ENCODE results near the gene MYO10.
"Not testable (repeated sequence)": the region's sequence is repeated elsewhere in the genome, so short reads cannot be mapped to it uniquely, and the experiment has no call there.

The MYO10 gene

DNA sequence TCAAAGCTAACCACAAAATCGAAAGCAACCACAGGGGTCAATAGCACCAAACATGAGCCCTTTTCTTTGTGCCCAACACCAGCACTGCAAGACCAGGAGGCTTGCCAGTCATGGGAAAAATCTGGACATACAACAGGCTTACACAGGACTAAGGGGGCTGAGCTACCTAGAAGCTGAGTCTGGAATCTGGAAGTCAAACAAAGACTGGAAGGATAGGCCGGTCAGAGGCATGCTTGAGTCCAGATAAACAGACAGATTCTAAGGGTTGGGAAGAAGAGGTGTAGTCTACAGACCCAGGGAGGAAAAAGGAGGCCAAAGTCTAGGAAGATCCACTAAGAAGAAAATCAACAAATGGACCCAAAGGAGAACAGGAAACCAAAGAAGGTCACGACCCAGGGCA lies 73.3 kb downstream of the MYO10 start:
- no peak for DNase-seq (ENCODE audit: low spot score)

DNA sequence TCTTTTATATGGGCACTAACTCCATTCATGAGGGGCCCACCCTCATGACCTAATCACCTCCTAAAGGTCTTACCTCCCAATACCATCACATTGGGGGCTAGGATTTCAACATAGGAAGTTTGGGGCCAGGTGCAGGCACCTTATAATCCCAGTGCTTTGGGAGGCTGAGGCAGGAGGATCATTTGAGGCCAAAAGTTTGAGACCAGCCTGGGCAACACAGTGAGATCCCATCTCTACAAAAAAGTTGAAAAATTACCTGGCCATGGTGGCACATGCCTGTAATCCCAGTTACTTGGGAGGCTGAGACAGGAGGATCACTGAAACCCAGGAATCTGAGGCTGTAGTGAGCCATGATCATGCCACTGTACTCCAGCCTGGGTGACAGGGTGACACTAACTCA lies 76.7 kb downstream of the MYO10 start:
- no peak for DNase-seq (ENCODE audit: low spot score)

DNA sequence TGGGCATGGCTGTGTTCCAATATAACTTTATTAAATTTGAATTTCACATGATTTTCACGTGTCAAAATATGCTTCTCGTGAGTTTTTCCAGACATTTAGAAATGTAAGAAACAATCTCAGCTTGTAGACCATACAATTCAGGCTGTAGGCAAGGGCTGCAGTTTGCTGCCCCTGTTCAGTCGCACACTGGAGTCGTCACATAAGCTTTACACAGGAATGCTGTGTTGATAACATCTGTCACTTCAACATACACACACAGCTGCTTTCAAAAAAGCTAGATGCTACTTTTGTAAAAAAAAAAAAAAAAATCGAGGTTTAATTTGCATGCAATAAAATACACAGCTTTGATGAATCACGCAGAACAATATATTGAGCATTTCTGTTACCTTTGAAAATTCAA lies 77.9 kb downstream of the MYO10 start:
- no peak for DNase-seq (ENCODE audit: low spot score)

DNA sequence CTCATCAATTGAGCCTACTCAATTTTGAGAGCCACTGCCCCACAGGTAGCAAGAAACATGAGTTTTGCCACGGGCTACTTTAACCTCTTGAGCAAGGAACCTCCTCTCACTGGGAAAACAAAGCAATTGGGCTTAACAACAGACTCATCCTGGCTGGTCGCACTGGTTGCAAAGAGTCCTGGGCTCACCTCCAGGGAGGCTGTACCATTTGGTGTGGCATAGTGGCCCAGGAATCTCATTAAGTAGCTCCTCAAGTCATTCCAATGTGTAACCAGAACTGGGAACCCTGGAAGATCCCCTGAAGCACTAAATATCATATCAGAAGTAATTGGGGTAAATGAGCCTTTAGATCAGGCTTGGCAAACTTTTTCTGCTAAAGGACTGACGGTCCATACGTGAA lies 78.5 kb downstream of the MYO10 start:
- DNase-seq (ENCODE audit: low spot score) = no peak

DNA sequence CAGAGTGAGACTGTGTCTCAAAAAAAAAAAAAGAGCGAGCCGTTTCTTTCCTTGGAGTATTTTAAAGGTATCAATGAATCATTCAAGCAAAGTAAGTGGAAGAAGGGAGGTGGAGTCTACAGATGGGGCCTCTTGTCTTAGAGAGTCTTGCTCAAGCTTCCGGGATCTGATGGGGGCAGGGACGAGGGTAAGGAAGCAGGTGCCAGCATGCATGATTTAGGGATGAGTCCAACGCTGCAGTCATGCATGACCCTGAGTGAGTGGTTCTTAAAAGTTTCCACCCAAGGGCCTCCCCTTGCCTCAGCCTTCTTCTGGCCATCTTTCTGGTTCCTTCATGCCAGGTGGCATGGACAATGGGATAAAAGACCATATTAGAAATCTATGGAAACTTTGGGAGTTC lies 79.6 kb downstream of the MYO10 start:
- DNase-seq (ENCODE audit: low spot score) = no peak

DNA sequence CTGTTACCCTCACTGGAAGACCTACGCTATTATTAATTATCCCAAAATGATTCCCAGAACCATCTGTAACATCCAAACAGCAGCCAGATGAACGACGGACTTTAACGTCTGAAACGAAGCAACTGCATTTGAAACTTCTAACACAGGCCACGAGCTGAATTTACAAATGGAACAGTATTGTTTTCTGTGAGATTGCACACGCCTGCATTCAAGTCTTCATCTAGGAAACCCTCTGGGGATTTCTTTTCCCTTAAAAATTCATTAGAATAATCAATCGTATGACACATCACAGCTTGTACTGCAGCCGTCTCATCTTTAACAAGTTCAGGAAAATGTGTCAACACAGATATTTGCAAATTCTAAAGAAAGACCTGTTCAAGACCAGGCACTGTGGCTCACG lies 80.2 kb downstream of the MYO10 start:
- no peak for DNase-seq (ENCODE audit: low spot score)

DNA sequence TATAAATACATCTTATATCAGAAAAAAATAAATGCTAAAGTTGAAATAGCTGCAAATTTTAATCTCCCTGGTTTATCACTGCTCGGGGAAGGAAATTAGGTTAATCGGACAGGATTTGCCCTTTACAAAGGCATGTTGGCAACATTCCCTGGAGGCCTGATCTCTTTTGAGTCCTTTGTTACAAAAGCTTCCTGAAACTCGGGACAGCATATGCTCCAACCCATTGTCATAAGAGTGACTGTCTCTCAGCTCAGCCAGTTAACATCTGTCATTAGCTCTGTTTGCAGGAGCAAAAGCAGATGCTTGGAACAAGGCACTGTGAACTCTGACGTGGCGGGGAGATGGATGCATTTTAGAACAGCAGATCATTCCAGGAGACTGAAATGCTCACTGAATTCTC lies 80.6 kb downstream of the MYO10 start:
- DNase-seq (ENCODE audit: low spot score) = no peak

DNA sequence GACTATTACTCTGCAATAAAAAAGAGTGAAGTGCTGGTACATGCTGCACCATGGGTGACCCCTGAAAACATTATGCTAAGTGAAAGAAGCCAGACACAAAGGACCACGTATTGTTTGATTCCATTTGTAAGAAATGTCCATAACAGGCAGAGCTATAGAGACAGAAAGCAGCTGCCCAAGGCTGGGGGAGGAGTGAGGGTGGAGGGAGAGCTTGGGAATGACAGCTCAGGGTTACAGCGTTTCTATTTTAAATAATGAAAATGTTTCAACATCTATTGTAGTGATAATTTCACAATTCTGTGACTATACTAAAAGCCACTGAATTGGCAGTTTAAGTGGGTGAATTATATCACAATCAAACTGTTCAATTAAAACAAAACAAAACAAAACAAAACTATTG lies 81.7 kb downstream of the MYO10 start:
- DNase-seq (ENCODE audit: low spot score) = no peak

DNA sequence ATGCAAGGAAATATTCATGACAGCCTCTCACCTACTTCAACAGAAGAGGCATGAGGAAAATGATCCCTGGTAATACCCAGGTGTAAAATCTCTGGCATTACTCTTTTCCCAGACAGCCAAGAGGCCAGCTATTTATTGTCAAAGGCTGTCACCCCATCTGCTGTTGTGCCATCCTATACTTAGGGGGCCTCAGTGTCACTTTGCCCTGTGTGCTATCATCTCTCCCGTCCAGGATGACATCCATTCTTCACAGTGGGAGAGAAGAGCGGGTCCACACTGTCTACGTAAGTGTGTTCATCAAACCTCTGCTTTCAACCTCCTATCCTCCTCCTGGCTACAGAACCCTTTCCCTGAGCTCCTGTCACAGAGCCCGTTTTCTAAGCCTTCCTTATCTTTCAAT lies 82.6 kb downstream of the MYO10 start:
- no peak for DNase-seq (ENCODE audit: low spot score)

DNA sequence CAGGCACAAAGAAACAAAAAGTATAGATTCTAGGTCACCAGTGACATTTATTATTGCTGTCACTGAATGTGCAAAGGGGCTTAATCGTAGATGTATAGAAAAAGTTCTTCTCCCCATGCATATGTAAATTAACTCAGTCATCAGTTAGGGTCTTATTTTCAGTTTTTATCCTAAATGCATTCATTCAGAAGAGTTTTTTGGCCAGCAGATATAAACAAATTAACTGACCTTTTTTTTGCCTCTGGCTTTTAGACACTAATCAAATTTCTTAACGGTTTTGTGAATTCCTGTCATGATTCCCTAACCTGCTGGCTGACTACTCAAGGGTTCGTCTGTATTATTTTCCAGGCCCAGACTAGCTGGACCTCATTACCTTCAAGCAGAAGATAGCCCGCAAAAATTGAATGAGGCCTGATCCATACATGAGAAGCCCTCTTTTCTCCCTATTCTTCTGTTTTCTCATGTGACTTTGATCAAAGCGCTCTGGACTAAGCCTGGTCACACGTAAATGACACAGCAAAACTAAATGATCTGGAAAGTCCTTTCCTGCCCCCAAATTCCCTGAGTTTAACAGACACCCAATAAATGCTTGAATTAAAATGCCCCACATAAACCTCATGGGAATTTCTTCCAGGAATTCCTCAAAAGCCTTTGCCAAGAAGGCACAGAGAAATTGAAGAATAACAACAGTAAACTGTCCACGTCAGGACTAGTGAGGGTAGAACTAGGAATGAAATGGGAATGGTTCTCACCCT lies 83.7 kb downstream of the MYO10 start:
- DNase-seq (ENCODE audit: low spot score) = no peak

DNA sequence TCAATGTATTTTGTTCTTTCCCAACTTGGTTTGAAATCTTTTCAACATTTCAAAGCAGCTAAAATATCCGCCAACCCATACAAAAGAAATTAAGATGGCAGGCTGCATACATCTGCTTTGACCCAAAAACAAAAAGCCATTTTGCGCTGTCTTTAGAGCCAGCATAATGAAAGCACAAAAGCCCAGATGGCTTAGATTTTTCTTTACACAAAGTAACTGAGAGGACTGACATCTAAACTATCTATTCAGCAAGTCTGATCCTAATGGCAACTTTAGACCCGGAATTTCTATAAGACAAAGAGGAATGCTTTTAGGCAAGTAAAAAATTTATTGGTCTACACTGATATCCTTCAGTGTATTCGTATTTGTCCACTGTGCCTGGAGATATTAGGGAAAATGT lies 86.3 kb downstream of the MYO10 start:
- DNase-seq (ENCODE audit: low spot score) = no peak

DNA sequence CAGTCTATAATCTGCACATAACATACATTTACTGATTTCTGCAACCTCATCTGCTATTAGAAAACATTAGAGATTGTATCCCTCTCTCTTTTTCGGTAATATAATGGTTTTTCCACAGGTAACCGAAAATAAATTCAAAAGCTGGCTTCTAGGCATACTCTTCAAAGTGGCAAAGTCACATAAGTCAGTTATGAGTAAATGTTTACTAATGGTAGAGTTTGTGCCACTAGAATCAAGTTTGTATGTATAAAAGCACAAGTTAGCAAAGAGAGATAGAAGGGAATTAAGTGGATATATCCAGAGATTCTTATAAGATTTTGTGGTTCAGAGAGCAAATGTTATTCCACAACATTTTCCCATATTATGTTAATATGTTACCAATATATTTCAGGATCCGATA lies 86.9 kb downstream of the MYO10 start:
- DNase-seq (ENCODE audit: low spot score) = no peak

DNA sequence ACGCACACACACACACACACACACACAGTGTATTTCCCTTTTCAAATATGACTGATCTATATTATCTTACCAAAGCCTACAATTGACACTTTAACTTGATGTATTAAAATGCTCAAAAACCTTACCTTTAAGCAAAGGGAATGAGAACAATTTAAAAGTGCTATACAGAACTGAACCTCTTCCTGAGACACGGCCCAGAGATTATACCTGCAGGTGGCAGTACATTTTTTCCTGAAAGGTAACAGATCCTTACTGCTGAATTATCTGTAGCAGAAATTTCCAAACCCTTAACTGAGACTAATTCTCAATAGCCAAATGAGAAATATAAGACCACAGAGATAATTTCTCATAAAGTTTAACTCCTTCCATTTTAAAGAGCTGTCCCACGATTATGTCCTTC lies 91.1 kb downstream of the MYO10 start:
- no peak for DNase-seq (ENCODE audit: low spot score)

DNA sequence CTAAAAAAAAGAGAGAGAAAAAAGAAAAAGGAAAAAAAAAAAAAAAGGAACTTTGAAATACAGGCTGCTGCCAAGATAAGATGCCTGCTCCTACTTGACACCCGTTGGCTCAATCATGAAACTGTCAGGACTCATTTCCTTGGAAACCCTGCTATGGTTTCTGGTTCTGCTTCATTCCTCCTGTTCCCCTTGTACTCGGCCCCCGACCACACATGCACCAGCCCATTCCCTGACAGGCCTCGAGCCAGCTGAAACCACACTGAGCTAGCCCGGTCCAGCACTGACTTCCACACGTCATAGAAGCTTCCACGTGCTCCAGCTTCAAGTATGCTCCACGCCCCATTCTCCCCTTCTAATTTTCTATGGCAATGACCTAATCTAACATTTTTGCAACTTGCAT lies 93.2 kb downstream of the MYO10 start:
- no peak for DNase-seq (ENCODE audit: low spot score)

DNA sequence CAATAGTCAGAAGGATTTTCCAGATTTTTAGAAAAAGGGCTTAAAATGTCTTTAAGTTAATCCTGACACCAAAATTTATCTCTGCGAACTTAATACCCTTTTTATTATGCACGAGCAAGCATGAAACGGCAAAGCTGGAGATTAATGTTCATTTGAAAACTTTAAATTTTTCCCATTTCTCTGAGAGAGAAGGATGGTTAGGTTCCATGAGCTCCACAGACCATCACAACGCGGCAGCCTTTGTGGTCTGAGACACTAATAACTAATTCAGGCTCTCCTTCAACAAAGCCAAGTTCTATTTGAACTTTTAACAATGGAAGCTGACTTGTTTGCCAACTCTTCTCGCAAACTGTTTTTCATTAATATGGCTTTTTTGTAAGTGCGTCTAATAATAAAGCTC lies 94.7 kb downstream of the MYO10 start:
- no peak for DNase-seq (ENCODE audit: low spot score)

DNA sequence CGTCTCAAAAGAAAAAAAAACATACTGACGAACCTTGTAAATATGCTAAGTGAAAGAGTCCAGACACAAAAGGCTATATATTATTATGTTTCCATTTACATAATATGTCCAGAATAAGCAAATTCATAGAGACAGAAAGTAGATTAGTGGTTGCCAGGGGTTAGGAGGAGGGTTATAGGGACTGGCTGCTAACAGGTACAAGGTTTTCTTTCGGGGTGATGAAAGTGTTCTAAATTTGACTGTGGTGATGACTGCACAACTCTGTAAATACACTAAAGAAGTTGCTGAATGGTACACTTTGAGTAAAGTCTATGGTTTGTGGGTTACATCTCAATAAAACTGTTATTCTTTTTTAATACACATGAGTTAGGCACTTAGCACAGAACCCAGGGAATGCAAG lies 98.8 kb downstream of the MYO10 start:
- no peak for DNase-seq (ENCODE audit: low spot score)

DNA sequence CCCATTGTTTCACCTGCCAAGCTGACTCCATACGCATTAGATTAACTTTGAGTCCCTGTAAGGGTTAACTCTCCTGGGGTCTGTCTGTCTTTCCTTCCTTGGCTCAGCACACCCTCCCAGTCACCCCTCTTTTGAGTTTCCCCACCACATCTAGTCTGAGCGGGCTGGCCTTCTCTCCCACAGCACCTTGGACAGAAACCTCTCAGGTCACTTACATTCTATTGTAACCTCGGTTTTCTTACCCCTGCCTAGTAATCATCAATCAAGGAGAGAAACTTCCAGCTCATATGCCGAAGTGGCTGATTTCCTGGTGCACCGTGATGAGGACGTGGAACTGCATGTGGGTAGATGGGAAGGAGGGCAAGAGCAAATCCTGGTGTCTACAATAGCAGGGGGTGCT lies 102.1 kb downstream of the MYO10 start:
- no peak for DNase-seq (ENCODE audit: low spot score)

DNA sequence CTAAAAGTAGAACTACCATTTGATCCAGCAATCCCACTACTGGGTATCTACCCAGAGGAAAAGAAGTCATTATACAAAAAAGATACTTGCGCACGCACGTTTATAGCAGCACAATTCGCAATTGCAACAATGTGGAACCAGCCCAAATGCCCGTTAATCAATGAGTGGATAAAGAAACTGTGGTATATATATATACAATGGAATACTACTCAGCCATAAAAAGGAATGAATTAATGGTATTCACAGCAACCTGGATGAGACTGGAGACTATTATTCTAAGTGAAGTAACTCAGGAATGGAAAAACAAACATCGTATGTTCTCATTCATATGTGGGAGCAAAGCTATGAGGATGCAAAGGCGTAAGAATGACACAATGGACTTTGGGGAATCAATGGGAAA lies 104.8 kb downstream of the MYO10 start:
- DNase-seq (ENCODE audit: low spot score) = not testable (repeated sequence)

DNA sequence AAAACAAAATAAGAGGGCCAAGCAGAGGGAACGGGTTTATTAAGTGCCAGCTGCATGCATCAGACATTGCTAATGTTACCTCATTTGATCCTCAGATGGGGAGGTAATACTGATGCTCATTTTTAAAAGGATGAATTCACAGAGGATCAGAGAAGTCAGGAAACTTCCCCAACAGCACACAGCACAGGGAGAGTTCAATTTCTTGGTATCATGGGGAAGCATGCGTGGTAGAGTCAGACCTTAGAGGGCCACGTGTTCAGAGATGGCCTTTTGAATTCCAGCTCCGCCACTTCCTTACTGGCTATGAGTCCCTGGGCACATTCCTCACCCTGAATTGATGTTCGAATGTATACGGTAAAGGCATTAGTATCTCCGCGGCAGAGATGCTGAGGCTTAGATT lies 108.3 kb downstream of the MYO10 start:
- no peak for DNase-seq (ENCODE audit: low spot score)

DNA sequence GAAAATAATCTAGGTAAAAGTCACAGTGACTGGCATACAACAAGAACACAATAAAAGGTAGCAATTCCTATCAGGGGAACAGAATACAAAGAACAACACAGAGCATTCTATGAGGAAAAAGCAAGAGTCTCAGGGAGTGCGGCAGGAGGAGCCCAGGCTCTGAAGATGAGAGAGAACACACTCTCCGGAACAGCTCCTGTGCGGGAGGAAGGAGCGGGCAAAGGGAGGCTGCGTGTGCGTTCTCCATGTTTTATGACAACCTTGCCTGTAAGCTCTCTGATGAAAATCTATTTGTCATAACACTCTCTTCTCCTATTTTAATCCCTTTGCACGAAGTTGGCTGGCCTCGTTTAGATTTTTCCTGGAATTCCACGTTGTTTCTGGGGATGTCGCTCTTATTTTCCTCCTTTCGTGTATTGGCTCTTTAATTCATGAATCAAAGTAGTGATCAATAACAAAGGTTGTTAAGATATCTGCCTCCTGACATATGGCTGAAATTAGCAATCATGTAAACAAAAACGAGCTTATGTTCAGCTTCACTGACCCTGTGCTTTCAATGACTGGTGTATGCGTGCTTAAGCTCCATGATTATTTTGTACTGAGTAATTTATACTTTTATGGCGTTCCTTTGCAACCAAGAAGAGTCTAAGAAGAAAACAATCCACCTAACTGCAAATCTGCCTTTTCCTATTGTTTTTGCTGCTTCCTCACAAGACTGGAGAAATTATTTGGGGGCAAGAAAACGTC lies 109.5 kb downstream of the MYO10 start:
- DNase-seq (ENCODE audit: low spot score) = no peak

DNA sequence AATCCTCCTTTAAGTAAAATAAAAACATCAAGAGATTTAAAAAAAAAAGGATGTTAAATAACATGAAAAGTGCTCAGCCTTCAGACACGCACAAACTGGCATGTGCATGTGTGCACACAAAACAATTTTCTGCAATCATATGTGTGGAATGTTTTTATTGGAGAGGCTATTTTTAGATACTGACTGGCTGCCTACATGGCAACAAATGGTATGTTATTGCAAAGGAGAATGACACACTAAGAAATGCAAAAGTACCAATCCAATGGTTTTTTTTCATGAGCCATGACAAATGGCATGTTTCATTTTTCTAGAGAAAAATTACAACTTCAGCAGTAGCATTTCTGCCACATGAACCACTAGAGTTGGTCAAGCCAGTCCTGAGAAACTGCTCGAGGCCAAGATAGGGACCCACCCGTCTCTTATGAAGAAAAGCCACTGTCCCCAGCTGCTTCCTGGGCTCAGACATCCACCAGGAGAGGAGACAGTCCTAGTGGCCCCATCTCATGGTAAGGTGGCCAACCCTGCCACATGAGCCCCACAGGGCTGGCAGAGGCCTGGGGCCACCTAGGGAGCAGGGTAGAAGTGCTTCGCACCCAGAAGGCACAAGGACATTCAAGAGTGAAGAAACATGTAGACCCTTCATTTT lies 116.4 kb downstream of the MYO10 start:
- peak; percentile 71 for DNase-seq (ENCODE audit: low spot score)

DNA sequence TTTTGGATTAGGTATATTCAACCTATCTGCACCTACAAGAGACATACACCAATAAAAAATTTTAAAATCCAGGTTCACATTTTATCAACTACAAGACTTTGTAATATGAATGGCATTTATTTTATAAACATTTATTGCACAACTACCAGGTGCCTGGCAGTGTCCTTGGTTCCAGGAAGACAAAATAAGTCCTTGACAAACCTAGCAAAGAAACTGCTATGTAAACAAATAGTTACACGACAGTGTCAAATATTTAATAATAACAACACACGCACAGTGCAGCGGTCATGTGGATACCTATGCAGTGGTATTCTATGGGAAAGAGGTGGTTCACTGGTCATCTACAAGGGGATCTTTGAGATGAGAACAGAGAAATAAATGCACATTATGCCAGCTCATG lies 120.7 kb downstream of the MYO10 start:
- no peak for DNase-seq (ENCODE audit: low spot score)

DNA sequence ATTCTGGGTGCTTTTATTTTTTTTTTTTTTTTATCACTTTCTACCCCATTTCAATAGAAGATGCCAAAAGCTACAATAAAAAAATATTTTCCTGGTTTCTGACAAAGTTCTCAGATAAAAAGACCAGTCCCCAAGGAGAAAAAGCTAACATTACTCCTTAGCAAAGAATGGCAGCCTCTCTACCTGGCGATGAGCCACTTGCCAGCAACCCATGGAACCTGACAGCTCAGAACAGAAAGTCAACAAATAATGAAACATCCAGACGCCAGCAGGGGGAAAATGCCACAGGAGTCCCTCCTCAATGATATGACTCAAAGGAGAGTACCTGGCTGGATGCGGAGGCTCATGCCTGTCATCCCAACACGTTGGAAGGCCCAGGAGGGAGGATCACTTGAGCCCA lies 123.2 kb downstream of the MYO10 start:
- DNase-seq (ENCODE audit: low spot score) = no peak

All from AG08396 (cell line).